WTC11 (cell line): Measurements from ENCODE around the gene CACNA1C. TPM values are rescaled to one million over a fixed set of nuclear protein-coding genes. Genes with fewer than 3 reads are reported as not detected.

Experiments used
- ATAC-seq: fragments of 200-7000 bp; cut with Tn5 transposase; 2 replicates; pipeline ENCODE4 v1.10.0; 2021; ENCODE audit warnings: mild to moderate bottlenecking, moderate library complexity
- CTCF ChIA-PET: fragments of 300-600 bp; sonication (Branson Sonifier 250); formaldehyde crosslinking; loops from one replicate; lab custom pipeline; 2021; ENCODE audit warnings: antibody characterized with exemption; lab: Charles Lee
- POLR2A ChIA-PET: fragments of 350-600 bp; sonication (Branson Sonifier 250); formaldehyde crosslinking; loops from one replicate; lab custom pipeline; 2021; ENCODE audit warnings: antibody characterized with exemption; lab: Charles Lee
- DNase-seq: peaks from one replicate; pipeline ENCODE4 v3.0.0; 2021; ENCODE audit warnings: low spot score
- H3K27ac Mint-ChIP-seq: 2 replicates; pipeline ENCODE4 v1.8.0; 2021; ENCODE audit warnings: mixed read lengths
- H3K27me3 Mint-ChIP-seq: 2 replicates; pipeline ENCODE4 v1.8.0; 2021; ENCODE audit warnings: low read depth, mild to moderate bottlenecking, moderate library complexity, mixed read lengths
- H3K36me3 Mint-ChIP-seq: 2 replicates; pipeline ENCODE4 v1.8.0; 2021; ENCODE audit warnings: mixed read lengths
- H3K4me1 Mint-ChIP-seq: 2 replicates; pipeline ENCODE4 v1.8.0; 2022; ENCODE audit warnings: mixed read lengths
- H3K4me3 Mint-ChIP-seq: 2 replicates; pipeline ENCODE4 v1.8.0; 2021; ENCODE audit warnings: mild to moderate bottlenecking, moderate library complexity, mixed read lengths
- H3K9me3 Mint-ChIP-seq: 2 replicates; pipeline ENCODE4 v1.8.0; 2021; ENCODE audit warnings: mixed read lengths
- AR ChIP-seq: fragments of 250-450 bp; sonication (Bioruptor Pico); IDR thresholded peaks from 2 replicates; pipeline ENCODE4 v1.9.0; 2021; ENCODE audit warnings: mild to moderate bottlenecking
- ATF3 ChIP-seq: sonication (generic); formaldehyde crosslinking; conservative IDR thresholded peaks from 2 replicates; pipeline ENCODE4 v1.8.1; 2022; ENCODE audit warnings: mild to moderate bottlenecking, missing genetic modification reagents
- ATF6 ChIP-seq: sonication (generic); formaldehyde crosslinking; IDR thresholded peaks from 2 replicates; pipeline ENCODE4 v1.8.1; 2023; ENCODE audit warnings: mild to moderate bottlenecking, missing genetic modification reagents
- CREM ChIP-seq: sonication (generic); formaldehyde crosslinking; IDR thresholded peaks from 2 replicates; pipeline ENCODE4 v1.8.1; 2022; ENCODE audit warnings: mild to moderate bottlenecking, missing genetic modification reagents, moderate library complexity
- CTCF ChIP-seq: fragments of 200-600 bp; IDR thresholded peaks from 2 replicates; pipeline ENCODE4 v1.8.0; 2022; ENCODE audit warnings: antibody characterized with exemption
- ELF4 ChIP-seq: sonication (generic); formaldehyde crosslinking; IDR thresholded peaks from 2 replicates; pipeline ENCODE4 v1.8.1; 2022; ENCODE audit warnings: low read depth, mild to moderate bottlenecking, moderate library complexity, missing genetic modification reagents
- HMGA2 ChIP-seq: fragments of 250-450 bp; sonication (Bioruptor Pico); IDR thresholded peaks from 2 replicates; pipeline ENCODE4 v1.4.0; 2021; ENCODE audit warnings: mild to moderate bottlenecking, moderate library complexity
- SMAD4 ChIP-seq: sonication (generic); formaldehyde crosslinking; IDR thresholded peaks from 2 replicates; pipeline ENCODE4 v1.8.0; 2022; ENCODE audit warnings: mild to moderate bottlenecking, missing genetic modification reagents
- TCF7 ChIP-seq: sonication (generic); formaldehyde crosslinking; IDR thresholded peaks from 2 replicates; pipeline ENCODE4 v1.8.0; 2022; ENCODE audit warnings: mild to moderate bottlenecking, low read depth, missing genetic modification reagents, moderate library complexity
- ZBTB21 ChIP-seq: sonication (generic); formaldehyde crosslinking; IDR thresholded peaks from 2 replicates; pipeline ENCODE4 v1.8.1; 2023; ENCODE audit warnings: mild to moderate bottlenecking, missing genetic modification reagents, borderline replicate concordance
- ZMAT4 ChIP-seq: fragments of 250-450 bp; sonication (Bioruptor Pico); IDR thresholded peaks from 2 replicates; pipeline ENCODE4 v1.9.0; 2021; ENCODE audit warnings: mild to moderate bottlenecking
- ZNF317 ChIP-seq: sonication (generic); formaldehyde crosslinking; IDR thresholded peaks from 2 replicates; pipeline ENCODE4 v1.8.1; 2023; ENCODE audit warnings: low read depth, mild to moderate bottlenecking, moderate library complexity, missing genetic modification reagents, borderline replicate concordance
- ZNF423 ChIP-seq: fragments of 250-450 bp; sonication (Bioruptor Pico); IDR thresholded peaks from 2 replicates; pipeline ENCODE4 v2.1.2; 2022; ENCODE audit warnings: mild to moderate bottlenecking, moderate library complexity
- total RNA-seq: library from RNA; stranded (reverse); gene quantifications from 3 replicates; pipeline ENCODE4 v1.2.3, GENCODE V29; 2021
- TF ChIP-seq, protein P1 (sequence below): sonication (generic); formaldehyde crosslinking; IDR thresholded peaks from 2 replicates; pipeline ENCODE4 v1.8.0; 2023; ENCODE audit warnings: missing genetic modification reagents
- TF ChIP-seq, protein P2 (sequence below): sonication (generic); formaldehyde crosslinking; IDR thresholded peaks from 2 replicates; pipeline ENCODE4 v1.8.0; 2023; ENCODE audit warnings: mild to moderate bottlenecking, missing genetic modification reagents
- TF ChIP-seq, protein P3 (sequence below): sonication (generic); formaldehyde crosslinking; IDR thresholded peaks from 2 replicates; pipeline ENCODE4 v1.8.0; 2022; ENCODE audit warnings: mild to moderate bottlenecking, missing genetic modification reagents
- TF ChIP-seq, protein P4 (sequence below): sonication (generic); formaldehyde crosslinking; IDR thresholded peaks from 2 replicates; pipeline ENCODE4 v1.8.1; 2022; ENCODE audit warnings: low read depth, mild to moderate bottlenecking, moderate library complexity, missing genetic modification reagents, borderline replicate concordance

The CACNA1C gene
- total RNA-seq, 1 experiment from 2014 or later: 1.7 TPM

DNA sequence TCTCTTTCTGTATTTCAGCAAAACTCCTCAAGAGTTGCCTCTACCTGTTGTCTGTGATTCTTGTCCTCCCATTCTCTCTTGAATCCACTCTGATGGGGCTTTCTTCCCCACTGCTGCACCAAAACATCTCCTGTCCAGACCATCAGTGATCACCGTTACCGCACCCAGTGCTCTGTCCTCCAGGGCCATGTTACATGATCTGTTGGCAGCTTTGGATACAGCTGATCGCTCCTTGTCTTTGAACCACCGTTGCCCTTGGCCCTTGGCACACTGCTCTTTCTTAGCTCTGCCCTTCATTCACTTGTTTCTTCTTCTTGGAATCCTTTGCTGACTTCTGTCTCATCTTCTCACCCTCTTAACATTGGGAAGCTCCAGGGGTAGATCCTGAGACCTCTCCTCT lies 408.3 kb downstream of the CACNA1C start:
- Mint-ChIP-seq H3K36me3 (no peaks in the 10 kb centered on the region), H3K4me3 (no peak overlapping the region), H3K27ac (no peak overlapping the region), H3K9me3 (no peaks in the 10 kb centered on the region), H3K27me3 (no peaks in the 10 kb centered on the region), H3K4me1 (peaks cover 7% of the 10 kb centered on the region)
- ChIA-PET POLR2A (no interaction called here), CTCF (interaction anchor here (1.6 kb wide), 1 partner anchor 122 kb away, joined by 4 read pairs; no protein-coding TSS in a partner anchor)
- DNase-seq (no peak), ATAC-seq (no peak)
- TF ChIP-seq ZNF423 (CRISPR knock-in tag): no peak
- TF ChIP-seq HMGA2 (CRISPR knock-in tag): no peak

DNA sequence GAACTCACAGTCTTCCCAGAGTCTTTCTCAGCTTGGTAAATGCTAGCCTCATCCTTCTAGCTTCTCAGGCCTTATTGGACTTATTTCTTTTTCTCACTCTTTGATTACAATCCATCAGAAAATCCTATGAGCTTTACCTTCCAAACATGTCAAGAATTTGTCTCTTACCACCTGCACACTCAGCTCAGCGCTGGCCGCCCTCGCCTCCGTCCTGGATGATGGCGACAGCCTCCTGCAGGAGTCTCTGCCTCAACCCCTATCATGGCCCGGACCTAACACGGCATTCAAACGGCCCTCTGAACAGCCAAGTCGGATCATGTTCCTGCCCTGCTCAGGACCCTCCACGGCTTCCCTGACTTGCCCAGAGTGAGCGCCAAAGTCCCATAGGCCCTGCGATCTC lies 408.9 kb downstream of the CACNA1C start:
- CTCF ChIA-PET: interaction anchor here (0.9 to 1.6 kb wide), 2 partner anchors 122 to 291 kb away, joined by 3 to 4 read pairs; no protein-coding TSS in a partner anchor
- DNase-seq (no peak), ATAC-seq (no peak)
- H3K9me3 Mint-ChIP-seq: no peaks in the 10 kb centered on the region
- H3K36me3 Mint-ChIP-seq: no peaks in the 10 kb centered on the region
- POLR2A ChIA-PET: interaction anchor here (0.6 kb wide), 1 partner anchor 1066 kb away, joined by 3 read pairs; no protein-coding TSS in a partner anchor
- H3K27me3 Mint-ChIP-seq: no peaks in the 10 kb centered on the region
- H3K4me3 Mint-ChIP-seq: no peak overlapping the region
- peaks cover 7% of the 10 kb centered on the region for H3K4me1 Mint-ChIP-seq
- TF ChIP-seq, protein P1, sequence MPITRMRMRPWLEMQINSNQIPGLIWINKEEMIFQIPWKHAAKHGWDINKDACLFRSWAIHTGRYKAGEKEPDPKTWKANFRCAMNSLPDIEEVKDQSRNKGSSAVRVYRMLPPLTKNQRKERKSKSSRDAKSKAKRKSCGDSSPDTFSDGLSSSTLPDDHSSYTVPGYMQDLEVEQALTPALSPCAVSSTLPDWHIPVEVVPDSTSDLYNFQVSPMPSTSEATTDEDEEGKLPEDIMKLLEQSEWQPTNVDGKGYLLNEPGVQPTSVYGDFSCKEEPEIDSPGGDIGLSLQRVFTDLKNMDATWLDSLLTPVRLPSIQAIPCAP (CRISPR knock-in tag): no peak
- TF ChIP-seq, protein P2, sequence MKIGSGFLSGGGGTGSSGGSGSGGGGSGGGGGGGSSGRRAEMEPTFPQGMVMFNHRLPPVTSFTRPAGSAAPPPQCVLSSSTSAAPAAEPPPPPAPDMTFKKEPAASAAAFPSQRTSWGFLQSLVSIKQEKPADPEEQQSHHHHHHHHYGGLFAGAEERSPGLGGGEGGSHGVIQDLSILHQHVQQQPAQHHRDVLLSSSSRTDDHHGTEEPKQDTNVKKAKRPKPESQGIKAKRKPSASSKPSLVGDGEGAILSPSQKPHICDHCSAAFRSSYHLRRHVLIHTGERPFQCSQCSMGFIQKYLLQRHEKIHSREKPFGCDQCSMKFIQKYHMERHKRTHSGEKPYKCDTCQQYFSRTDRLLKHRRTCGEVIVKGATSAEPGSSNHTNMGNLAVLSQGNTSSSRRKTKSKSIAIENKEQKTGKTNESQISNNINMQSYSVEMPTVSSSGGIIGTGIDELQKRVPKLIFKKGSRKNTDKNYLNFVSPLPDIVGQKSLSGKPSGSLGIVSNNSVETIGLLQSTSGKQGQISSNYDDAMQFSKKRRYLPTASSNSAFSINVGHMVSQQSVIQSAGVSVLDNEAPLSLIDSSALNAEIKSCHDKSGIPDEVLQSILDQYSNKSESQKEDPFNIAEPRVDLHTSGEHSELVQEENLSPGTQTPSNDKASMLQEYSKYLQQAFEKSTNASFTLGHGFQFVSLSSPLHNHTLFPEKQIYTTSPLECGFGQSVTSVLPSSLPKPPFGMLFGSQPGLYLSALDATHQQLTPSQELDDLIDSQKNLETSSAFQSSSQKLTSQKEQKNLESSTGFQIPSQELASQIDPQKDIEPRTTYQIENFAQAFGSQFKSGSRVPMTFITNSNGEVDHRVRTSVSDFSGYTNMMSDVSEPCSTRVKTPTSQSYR (CRISPR knock-in tag): no peak
- no peak for TF ChIP-seq CTCF
- no peak for TF ChIP-seq ZBTB21 (CRISPR knock-in tag)
- no peak for TF ChIP-seq SMAD4 (CRISPR knock-in tag)
- TF ChIP-seq ZNF317 (CRISPR knock-in tag): no peak
- TF ChIP-seq CREM (CRISPR knock-in tag): no peak
- H3K27ac Mint-ChIP-seq: no peak overlapping the region

GRCh38 chr12:2462087-2462486 lies 409.3 kb downstream of the CACNA1C start:
- CTCF ChIA-PET: interaction anchor here (0.9 to 1.6 kb wide), 2 partner anchors 121 to 290 kb away, joined by 3 to 4 read pairs; no protein-coding TSS in a partner anchor
- no peaks in the 10 kb centered on the region for H3K9me3 Mint-ChIP-seq
- DNase-seq (no peak), ATAC-seq (no peak)
- no peaks in the 10 kb centered on the region for H3K27me3 Mint-ChIP-seq
- H3K27ac Mint-ChIP-seq: no peak overlapping the region
- H3K36me3 Mint-ChIP-seq: no peaks in the 10 kb centered on the region
- POLR2A ChIA-PET: interaction anchor here (0.6 kb wide), 1 partner anchor 1066 kb away, joined by 3 read pairs; no protein-coding TSS in a partner anchor
- no peak overlapping the region for H3K4me3 Mint-ChIP-seq
- peaks cover 7% of the 10 kb centered on the region for H3K4me1 Mint-ChIP-seq
- TF ChIP-seq AR (CRISPR knock-in tag): no peak
- TF ChIP-seq, protein P3, sequence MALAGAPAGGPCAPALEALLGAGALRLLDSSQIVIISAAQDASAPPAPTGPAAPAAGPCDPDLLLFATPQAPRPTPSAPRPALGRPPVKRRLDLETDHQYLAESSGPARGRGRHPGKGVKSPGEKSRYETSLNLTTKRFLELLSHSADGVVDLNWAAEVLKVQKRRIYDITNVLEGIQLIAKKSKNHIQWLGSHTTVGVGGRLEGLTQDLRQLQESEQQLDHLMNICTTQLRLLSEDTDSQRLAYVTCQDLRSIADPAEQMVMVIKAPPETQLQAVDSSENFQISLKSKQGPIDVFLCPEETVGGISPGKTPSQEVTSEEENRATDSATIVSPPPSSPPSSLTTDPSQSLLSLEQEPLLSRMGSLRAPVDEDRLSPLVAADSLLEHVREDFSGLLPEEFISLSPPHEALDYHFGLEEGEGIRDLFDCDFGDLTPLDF (CRISPR knock-in tag): no peak
- no peak for TF ChIP-seq ATF3 (CRISPR knock-in tag)
- no peak for TF ChIP-seq ATF6
- no peak for TF ChIP-seq ZMAT4 (CRISPR knock-in tag)
- no peak for TF ChIP-seq ELF4
- TF ChIP-seq TCF7 (CRISPR knock-in tag): no peak
- TF ChIP-seq, protein P4, sequence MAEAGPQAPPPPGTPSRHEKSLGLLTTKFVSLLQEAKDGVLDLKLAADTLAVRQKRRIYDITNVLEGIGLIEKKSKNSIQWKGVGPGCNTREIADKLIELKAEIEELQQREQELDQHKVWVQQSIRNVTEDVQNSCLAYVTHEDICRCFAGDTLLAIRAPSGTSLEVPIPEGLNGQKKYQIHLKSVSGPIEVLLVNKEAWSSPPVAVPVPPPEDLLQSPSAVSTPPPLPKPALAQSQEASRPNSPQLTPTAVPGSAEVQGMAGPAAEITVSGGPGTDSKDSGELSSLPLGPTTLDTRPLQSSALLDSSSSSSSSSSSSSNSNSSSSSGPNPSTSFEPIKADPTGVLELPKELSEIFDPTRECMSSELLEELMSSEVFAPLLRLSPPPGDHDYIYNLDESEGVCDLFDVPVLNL (CRISPR knock-in tag): no peak
